Measurements from ENCODE around the gene USP35.
"Not testable (repeated sequence)": the region's sequence is repeated elsewhere in the genome, so short reads cannot be mapped to it uniquely, and the experiment has no call there.

USP35 gene

DNA sequence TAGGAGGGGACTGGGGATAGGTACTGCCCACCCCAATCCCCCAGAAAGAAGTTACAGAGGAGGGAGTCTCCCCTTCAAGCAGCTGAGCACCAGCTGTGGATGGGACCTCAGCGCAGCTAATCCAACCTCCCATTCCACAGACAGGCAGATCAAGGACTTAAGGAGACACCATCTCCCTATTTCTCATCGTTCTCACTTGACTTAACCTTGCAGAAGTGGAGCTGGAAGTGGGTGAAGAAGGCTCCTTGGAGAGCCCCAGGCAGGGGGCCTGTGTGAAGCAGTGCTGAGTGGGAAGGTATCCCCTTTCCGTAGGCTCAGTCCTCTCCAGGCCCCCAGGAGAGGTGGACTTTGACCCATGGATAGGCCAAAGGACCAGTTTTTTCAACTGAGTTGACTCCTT lies 27.3 kb downstream of the USP35 start:
- no peak for DNase-seq (ENCODE audit: low read depth)

DNA sequence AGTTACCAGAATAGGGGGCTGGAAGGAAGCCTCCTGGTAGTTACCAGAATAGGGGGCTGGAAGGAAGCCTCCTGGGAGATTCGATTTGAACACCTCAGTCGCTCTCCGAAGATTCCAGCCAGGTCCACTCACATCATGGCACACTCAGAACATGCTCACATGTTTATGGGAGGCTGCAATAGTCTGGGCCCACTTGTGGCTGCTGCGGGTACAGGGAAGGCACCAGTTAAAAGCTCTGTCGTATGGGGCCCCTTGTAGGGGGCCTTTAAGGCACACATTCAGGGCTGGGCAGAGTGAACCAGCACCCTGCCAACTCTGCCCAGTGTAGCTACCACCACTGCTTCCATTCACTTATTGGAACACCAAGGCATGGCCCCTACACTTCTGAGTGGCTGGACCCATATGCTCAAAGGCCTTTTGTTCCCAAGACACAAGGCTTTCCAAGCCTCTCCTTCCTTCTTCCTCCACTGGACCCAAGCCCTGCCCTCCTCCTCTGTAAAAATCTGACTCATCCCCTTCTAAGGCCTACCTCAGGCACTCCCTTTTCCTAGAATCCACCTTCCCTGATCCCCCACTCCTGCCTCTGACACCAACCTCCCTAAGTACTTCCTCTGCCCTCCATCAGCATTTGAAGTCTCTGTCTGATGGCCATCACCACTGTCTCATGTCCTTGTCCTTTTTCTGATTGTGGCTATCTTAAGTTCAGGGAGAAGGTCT lies 28.0 kb downstream of the USP35 start:
- no peak for DNase-seq (ENCODE audit: low read depth)

DNA sequence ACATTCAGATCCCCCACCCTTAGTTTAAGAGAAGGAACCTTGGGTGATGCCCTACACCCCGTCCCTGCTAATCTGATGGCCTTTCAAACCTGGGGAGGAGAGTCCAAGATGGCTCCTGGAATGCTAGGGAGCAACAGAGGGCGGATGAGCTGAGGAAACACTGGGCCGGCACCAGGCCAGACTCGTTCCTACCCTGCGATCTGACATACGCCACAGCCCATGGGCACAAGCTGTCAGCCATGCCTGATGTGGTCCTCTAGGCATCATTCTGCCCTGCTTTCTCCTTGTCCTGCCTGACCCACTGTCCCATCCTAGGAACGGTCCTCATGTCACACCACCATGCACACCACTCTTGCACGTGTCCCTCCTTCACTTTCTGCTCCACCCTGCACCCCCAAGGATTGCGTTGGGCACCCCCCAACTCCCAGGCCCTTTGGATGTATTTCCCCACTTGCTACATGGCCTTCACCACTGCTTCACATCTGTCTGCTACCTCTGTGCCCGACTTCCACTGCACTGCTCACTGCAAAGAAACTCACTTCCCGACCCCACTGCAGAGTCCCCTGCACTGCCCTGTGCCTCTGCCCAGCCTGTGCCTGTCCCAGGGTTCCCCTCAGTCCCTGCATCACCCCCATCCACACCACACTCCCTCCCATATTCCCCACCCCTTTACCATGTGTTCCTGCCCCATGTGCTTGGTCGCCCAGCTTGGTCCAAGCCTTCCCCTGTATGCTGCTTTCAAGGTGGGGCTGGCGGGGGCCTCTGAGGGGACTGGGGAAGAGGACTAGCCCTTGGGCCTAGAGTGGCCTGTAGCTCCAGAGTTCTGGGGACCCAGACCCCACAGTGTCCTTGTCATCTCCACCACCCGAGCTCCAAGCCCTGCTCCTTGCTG lies 29.2 kb downstream of the USP35 start:
- no peak for DNase-seq (ENCODE audit: low read depth)

DNA sequence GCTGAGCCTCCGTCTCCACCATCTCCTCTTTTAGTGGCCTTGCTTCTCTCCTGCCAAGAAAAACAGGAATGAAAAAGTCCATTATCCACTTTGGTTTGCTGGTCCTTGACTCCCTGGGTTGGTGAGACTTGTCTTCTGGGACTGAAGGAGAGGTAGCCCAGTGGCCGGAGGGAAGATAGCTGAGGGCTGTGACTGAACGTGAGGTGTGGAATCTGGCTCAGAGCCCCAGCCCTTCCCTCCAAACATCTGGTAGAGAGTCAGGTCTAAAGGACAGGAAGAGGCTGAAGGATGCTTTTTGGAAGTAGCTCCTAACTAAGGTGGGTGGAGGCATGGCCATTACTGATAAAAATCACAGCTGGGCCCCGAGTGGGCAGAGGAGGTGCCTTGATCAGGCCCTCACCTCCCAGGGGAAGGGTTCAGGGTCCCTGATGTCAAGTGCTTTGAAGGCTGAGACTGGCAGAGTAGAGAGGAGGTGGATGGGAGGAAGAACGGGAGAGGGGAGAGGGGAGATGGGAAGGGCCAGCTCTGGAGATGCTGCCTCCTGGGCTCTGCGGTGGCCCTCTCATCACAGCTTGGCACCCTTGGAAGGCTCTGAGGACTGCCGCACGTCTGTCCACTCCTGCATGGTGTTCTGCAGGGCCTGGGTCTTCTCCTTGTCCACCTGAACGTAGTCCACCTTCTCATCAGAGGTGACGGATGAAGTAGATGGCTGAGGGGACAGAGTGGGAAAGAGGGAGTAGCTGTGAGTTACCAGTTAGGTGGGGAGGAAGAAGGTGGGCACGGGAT lies 30.2 kb downstream of the USP35 start:
- no peak for DNase-seq (ENCODE audit: low read depth)

DNA sequence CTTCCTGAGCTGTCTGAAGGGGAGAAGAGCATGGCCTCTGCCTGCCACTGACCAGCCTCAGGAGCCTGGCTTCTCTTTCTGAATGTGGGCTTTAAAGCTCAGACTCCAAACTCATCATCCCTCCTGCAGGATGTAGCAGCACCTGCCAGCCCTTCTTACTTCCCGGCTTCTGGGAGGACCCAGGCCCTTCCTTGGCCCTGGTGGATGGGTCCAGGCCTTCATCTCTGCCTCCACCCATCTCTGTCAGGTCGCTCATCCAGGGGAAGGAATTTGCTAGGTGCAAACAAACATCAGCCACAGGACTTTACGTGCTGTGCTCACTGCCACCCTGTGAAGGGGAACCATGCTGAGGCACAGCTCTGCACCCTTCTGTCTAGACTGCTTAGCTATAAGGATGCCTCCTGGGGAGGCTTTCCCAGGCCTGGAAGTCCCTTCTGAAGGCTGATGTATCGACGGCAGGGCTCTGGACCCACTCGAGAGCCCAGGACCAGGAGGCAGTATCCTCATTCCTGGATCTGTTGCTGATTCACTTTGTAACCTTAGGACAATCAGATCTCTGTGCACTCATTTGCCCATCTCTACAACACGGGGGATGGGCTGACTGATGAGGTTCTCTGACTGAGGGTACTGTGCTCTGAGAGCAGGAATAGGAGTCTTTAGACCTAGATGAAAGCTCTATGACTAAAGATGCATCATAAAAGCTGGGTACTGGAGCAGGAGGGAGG lies 30.9 kb downstream of the USP35 start:
- no peak for DNase-seq (ENCODE audit: low read depth)

DNA sequence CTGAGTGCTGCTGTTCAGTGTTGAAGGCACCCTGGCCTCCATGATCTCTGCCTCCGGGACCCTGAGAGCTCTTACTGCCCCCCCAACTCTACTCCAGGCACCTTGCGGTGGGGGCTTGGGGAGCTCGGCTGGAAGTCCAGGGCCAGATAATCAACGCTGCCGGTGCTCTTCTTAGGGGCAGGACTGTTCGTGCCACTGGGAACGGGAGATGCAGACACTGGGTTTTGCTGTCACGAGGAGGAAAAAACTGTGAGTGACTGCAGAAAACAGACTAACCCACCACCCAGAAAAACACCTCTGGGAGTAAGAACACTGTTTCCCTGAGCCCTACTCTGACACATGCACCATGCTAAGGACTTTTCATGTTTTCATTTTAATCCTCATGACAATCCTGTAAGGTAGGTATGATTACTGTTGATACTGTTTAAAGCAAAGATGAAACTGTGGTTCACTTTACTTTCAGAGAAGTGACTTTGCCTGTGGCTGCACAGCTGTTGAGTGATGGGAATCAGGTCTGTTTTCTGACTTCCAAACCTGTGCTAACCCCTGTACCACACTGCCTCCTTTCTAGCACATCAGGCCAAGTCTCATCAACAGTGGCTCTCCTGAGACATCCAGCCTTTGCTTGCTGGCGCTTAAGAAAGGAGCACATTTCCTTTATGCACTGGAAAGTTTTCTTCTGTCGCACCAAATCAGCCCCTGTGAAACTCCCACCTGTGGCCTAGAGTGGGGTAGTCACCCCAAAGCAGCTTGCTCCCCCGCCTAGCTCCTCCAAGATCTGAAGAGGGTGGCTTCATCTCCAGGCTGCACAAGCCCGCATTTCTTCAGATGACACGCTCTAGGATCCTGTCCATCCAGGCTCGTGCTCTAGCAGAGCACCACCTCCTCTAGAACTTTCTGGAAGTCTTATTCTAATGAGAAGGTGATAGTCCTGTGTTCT lies 31.8 kb downstream of the USP35 start:
- DNase-seq (ENCODE audit: low read depth) = no peak

DNA sequence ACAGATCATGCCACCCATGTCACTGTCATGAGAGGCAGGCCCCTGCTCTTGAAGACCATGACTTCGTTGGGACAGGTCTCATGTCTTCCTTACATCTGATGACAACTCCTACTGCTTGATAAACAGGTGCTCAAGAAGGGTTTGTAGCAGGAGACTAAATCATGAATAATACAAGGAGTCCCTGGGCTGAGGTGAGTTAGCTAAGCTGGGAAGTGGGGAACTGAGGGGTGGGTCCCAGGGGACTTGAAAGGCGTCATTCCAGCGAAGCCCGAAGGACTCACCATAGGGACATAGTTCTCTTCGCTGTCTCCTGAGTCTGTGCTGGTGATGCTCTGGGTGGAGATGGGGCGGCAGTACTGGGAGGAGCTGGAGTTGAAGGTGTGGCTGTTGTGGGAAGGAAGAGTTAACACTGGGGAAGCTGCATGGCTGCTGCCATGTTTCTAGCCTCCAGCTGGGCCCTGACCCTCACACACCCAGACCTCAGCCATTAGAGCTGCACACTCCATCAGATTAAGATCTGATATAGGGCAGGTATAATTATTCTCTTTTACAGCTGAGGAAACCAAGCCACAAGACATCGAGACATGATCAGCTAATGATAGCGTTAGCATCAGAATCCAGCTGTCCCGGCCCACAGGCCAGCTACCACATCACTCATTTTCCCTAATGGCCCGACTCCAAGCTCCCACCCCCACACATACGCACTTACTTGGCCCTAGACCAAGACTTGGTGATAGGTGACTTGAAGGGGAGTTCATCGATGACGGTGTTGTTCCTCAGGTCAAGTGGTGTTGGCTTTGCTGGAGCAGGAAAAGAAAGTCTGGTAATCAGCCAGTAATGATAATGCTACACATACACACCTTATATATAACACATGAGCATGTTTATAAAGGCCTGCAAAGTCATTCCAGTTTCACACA lies 32.9 kb downstream of the USP35 start:
- no peak for DNase-seq (ENCODE audit: low read depth)

DNA sequence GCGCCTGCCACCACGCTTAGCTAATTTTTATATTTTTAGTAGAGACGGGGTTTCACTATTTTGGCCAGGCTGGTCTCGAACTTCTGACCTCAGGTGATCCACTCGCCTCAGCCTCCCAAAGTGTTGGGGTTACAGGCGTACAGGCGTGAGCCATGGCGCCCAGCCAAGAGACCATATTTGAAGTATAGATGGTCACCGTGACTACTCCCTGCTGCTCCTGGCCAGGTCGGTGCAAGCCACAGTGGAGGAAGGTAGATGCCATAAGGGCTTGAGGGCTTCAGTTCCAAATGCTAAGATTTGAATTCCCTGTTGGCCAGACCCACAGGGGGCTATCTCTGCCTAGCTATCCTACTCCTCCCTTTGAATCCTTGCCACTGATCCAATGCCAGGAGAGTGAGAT lies 34.0 kb downstream of the USP35 start:
- DNase-seq (ENCODE audit: low read depth) = not testable (repeated sequence)

DNA sequence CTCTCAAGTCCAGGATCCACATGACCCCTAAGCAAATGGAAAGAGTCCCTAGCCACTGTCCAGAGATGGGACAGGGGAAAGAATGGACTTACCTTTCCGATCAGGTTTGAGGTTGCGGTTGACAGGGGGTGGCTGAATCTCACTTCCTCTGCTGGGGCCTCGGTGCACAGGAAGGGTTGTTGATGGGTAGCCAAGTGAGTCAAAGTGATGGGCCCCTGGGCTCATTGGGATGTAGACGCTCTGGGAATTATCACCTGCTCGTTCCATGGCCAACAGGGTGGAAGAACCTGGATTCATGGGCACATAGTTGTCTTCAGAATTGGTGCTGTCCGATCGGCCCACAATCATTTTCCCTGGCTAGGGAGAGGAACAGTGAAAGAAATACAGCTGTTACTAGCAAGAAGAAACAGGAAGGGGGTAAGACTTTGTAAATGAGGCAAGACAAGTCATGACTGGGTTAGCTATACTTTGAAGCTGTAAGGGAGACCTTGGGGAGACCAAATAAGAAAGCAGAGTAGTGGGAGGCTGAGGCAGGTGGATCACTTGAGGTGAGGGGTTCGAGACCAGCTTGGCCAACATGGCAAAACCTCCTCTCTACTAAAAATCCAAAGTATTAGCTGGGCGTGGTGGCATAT lies 34.7 kb downstream of the USP35 start:
- DNase-seq (ENCODE audit: low read depth) = no peak

DNA sequence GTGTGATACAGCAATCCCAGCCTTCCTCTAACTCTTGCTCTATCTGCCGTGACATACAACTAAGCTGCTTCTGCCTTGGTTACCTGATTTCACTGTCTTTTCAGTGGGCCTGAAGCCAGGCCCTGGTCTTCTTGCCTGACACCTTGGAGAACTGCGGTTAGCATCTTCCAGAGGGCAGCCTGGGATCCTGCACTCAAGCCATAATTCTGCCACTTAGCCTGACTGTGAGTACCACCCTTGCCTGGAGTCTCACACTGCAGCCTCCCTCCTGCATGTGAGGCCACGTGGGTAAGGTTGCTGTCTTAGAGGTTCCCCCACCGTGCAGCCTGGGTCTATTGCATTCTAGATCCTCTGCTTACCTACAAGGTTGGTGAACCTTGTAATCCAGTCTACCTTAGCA lies 35.8 kb downstream of the USP35 start:
- no peak for DNase-seq (ENCODE audit: low read depth)

DNA sequence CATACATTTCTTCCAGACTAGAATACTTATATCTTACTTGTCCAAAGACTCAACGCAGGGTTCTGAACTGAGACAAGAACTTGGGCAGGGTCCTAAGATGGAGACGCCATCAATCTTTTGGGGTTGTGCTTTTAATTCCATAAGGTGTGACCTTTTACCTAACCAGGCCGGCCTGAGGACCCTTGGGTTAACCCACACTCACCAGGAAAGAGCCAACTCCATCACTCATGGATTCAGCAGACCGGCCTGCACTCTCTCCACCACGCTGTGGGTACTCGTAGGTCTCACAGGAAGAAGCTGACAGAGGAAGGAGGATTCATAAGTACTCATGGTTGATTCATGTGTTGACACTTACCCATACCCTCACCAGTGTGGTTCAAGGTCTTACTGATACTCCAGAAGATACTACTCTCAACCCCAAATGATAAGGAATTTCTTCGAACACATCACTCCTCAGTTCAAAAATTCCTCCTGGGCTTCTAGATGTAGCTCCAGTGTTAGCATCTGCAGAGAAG lies 36.2 kb downstream of the USP35 start:
- DNase-seq (ENCODE audit: low read depth) = no peak

DNA sequence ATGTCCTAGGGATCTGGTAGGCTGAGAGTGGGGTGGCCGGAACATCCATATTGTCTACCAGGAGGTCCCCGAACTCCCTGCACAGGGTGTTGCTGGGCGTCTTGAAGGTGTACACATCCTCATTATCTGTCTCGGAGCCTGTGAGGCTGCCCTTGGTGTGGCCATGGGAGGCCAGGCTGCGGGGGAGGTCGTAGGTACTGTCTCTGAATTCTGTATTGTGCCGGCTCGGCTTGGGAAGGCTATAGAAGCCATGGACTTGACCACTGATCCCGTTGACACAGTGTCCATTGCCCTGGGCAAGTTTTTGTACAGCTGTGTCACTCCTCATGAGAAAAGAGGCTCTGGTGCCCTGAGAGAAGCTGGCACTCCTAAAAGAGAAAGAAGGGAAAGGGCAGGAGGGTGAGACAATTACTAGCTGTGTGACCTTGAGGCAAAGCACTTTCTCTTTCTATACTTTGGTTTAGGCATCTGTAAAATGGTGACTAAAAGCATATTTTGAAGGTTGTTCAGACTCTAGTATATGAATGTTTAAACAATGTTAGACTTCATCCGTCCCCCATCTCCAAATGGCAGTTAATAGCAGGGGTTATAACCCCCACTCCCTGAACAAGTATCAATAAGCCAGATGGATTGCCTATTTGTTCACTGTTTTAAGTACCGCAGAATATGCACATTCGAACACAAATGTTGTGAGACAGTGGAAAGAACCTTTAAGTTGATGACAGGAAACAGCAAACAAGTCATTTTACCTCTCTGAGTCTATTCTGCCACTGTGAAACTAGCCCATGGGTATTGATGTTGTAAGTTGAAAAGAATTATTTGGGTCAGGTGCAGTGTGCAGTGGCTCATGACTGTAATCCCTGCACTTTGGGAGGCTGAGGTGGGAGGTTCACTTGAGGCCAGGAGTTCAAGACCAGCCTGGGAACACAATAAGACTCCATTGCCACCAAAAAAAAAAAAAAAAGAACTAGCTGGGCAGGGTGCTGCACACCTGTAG lies 38.3 kb downstream of the USP35 start:
- DNase-seq (ENCODE audit: low read depth) = no peak

DNA sequence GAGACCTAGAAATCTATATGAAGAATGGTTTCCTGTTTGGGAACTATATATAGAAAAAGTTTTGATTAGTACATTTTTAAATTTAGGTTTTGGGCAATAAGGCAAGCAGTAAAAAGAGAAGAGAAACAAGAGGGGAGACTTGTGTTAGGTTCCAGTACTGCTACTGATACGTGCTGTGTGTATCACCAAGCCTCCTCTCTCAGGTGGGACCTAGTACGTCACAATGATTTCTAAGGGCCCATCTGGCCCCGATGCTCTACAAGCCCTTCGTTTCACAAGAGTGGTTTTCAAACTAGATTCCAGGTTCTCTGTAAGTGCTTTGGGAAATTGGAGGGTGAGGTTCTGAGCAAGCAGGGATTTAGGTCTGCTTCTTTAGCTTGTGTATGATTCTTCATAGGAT lies 39.2 kb downstream of the USP35 start:
- DNase-seq (ENCODE audit: low read depth) = no peak

DNA sequence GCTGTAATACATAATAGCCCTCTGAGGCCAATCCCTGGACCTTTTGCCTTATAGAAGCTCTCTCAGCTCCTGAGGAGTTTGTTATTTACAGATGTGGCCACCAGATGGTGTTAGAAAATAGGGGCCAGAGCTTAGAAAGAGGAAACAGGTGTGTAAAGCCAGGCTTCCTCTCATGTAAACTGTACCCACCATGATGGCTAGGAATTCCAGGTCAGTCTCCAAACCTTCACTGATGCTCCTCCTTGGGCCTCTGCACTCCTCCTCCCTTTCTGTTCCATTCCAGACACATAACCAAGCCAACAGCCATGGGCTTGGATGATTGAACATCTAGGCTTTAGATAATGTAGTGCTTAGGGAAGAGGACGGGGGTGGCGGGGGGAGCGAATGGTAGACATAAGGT lies 39.7 kb downstream of the USP35 start:
- DNase-seq (ENCODE audit: low read depth) = no peak

DNA sequence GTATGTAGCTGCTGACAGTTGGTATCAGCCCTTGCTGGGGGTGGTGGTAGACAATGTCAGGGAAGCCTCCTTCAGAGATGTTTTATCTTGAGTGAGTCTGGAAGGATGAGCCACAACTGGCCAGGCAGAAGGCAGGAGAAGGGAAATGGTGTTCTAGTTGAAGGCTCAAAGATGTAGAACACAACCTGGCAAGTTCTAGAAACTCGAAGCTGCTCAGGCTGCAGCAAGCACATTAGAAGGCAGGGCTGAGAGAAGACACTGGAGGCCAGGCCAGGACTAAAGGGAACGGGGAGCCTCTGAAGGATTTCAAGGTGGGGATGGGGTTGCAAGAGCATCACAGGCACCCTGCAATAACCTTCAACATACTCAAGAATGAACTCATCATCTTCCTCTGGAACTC lies 40.4 kb downstream of the USP35 start:
- no peak for DNase-seq (ENCODE audit: low read depth)

DNA sequence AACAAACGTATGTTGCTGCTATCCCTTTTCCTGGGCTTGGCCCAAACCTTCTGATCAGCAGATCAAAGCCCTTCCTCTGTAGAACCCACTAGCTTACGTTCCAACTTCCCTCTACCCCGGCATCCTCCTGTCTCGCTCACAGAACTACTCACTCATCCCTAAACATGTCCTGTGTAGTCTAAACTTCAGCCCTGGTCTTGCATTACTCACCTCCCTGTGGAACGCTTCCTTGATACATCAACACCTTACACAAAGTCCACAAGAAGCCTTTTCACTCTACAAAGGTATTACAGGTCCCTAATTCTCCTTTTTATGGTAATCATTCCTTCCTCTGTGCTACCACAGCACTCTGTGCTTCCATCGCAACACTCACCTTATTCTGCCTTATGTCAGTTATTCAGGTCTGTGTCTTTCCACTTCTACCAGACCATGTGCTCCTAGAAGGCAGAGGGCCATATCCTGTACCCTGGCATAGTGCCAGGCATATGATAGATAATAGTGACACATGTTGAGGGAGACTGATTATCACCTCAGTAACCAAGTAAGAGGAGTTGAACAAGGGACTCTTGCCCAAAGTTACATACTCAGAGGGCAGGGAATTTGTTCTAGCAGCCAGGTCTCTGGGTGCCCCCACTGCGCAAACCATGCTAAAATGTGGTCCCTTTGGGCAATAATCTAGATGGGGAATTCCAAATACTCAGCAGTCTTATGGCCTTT lies 41.6 kb downstream of the USP35 start:
- no peak for DNase-seq (ENCODE audit: low read depth)

DNA sequence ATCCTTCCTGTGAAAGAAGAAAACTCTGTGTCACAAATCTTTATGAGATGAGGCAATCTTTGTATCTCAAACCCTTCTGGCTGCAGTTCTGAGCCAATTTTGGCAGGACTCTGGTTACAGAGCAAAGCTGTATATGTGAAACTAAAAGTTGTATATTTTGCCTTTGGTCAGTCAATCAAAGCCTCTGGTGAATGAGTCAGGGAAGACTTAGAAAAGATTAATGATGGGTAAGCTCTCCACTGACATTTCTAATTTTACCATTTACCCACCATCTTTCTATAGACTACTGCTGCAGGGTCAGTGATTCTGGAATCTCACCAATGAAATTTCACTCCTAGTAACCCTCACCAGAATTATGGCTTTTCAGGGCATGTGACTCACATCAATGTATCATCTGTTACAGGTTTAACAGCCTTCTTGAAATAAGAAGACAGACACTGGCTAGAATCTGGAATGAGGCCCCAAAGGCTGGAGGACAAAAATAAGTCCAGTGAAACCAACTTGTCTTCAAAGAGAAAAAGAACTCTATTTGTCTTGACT lies 43.3 kb downstream of the USP35 start:
- no peak for DNase-seq (ENCODE audit: low read depth)

All from HS-27A (cell line).